Neural cell (in vitro differentiated cells): ENCODE results near the gene TMEM131L. TPM values are rescaled to one million over a fixed set of nuclear protein-coding genes. Genes with fewer than 3 reads are reported as not detected.

ENCODE experiments used
- H2AFZ ChIP-seq: fragments of 200-600, 300-800 bp; sonication (generic), shearing (Covaris generic); 2 replicates; pipeline ENCODE4 v1.6.0; 2014; ENCODE audit warnings: low read depth, mild to moderate bottlenecking, antibody characterized with exemption, low read length, moderate library complexity
- H3F3A ChIP-seq: fragments of 200-600 bp; shearing (Covaris generic); 2 replicates; pipeline ENCODE4 v1.6.1; 2016; ENCODE audit warnings: mild to moderate bottlenecking, moderate library complexity, mixed read lengths, antibody characterized with exemption, low read length; ENCODE audit not compliant: insufficient read depth, poor library complexity, severe bottlenecking
- H3K27ac ChIP-seq: fragments of 200-600, 300-800 bp; sonication (generic), shearing (Covaris generic); 2 replicates; pipeline ENCODE4 v1.5.1; 2014; ENCODE audit warnings: mild to moderate bottlenecking, low read length, moderate library complexity
- H3K27me3 ChIP-seq: fragments of 300-800, 200-600 bp; sonication (generic), shearing (Covaris generic); 2 replicates; pipeline ENCODE4 v1.6.0; 2014; ENCODE audit warnings: mild to moderate bottlenecking, low read depth, low read length, moderate library complexity; ENCODE audit not compliant: insufficient read depth
- H3K36me3 ChIP-seq: fragments of 300-800, 200-600 bp; sonication (generic), shearing (Covaris generic); 2 replicates; pipeline ENCODE4 v1.5.1; 2014; ENCODE audit warnings: mild to moderate bottlenecking, antibody characterized with exemption, low read length, moderate library complexity; ENCODE audit not compliant: insufficient read depth
- H3K4me2 ChIP-seq: fragments of 300-800, 200-600 bp; sonication (generic), shearing (Covaris generic); 2 replicates; pipeline ENCODE4 v1.6.0; 2014; ENCODE audit warnings: mild to moderate bottlenecking, low read length
- H3K4me3 ChIP-seq: fragments of 300-800, 200-600 bp; sonication (generic), shearing (Covaris generic); 2 replicates; pipeline ENCODE4 v1.5.1; 2014; ENCODE audit warnings: mild to moderate bottlenecking, low read length, moderate library complexity
- H3K79me2 ChIP-seq: fragments of 200-600 bp; shearing (Covaris generic); replicated peaks from 2 replicates; pipeline ENCODE4 v1.6.0; 2014; ENCODE audit warnings: mild to moderate bottlenecking, low read length, moderate library complexity; ENCODE audit not compliant: insufficient read depth
- H3K9ac ChIP-seq: fragments of 300-800, 200-600 bp; sonication (generic), shearing (Covaris generic); 2 replicates; pipeline ENCODE4 v1.6.1; 2016; ENCODE audit warnings: mild to moderate bottlenecking, low read length, mixed read lengths
- H3K9me2 ChIP-seq: fragments of 200-600 bp; shearing (Covaris generic); 2 replicates; pipeline ENCODE4 v1.6.1; 2016; ENCODE audit warnings: mild to moderate bottlenecking, low read length, mixed read lengths; ENCODE audit not compliant: insufficient read depth
- H3K9me3 ChIP-seq: fragments of 200-600, 300-800 bp; sonication (generic), shearing (Covaris generic); 2 replicates; pipeline ENCODE4 v1.6.1; 2016; ENCODE audit warnings: mild to moderate bottlenecking, mixed run types, low read length, moderate library complexity, mixed read lengths
- H4K20me1 ChIP-seq: fragments of 200-600 bp; shearing (Covaris generic); 2 replicates; pipeline ENCODE4 v1.6.1; 2016; ENCODE audit warnings: mild to moderate bottlenecking, mixed run types; ENCODE audit not compliant: insufficient read depth
- CTCF ChIP-seq: fragments of 450-650 bp; IDR thresholded peaks from 2 replicates; pipeline ENCODE4 v1.5.1; 2014; ENCODE audit warnings: antibody characterized with exemption, mild to moderate bottlenecking, moderate library complexity; ENCODE audit not compliant: poor library complexity, severe bottlenecking
- EP300 ChIP-seq: fragments of 450-650 bp; conservative IDR thresholded peaks from 2 replicates; pipeline ENCODE4 v1.6.1; 2014; ENCODE audit warnings: antibody characterized with exemption, mild to moderate bottlenecking, moderate library complexity; ENCODE audit not compliant: poor library complexity, severe bottlenecking
- EZH2 ChIP-seq: fragments of 200-600, 300-800 bp; shearing (Covaris generic), sonication (generic); IDR thresholded peaks from 2 replicates; pipeline ENCODE4 v1.6.1; 2014; ENCODE audit warnings: antibody characterized with exemption, low read length, borderline replicate concordance, mild to moderate bottlenecking; ENCODE audit not compliant: insufficient read depth, poor library complexity, severe bottlenecking
- MXI1 ChIP-seq: fragments of 450-650 bp; conservative IDR thresholded peaks from 2 replicates; pipeline ENCODE4 v1.6.1; 2014; ENCODE audit warnings: antibody characterized with exemption, mild to moderate bottlenecking; ENCODE audit not compliant: poor library complexity, severe bottlenecking
- POLR2AphosphoS5 ChIP-seq: IDR thresholded peaks from 2 replicates; pipeline ENCODE4 v1.6.1; 2012
- RAD21 ChIP-seq: fragments of 450-650 bp; conservative IDR thresholded peaks from 2 replicates; pipeline ENCODE4 v1.6.1; 2014; ENCODE audit warnings: antibody characterized with exemption, mild to moderate bottlenecking, moderate library complexity
- REST ChIP-seq: IDR thresholded peaks from 2 replicates; pipeline ENCODE4 v1.6.1; 2012; ENCODE audit warnings: borderline replicate concordance
- SMC3 ChIP-seq: fragments of 450-650 bp; conservative IDR thresholded peaks from 2 replicates; pipeline ENCODE4 v1.6.1; 2014; ENCODE audit warnings: antibody characterized with exemption, mild to moderate bottlenecking, moderate library complexity; ENCODE audit not compliant: poor library complexity
- TAF1 ChIP-seq: IDR thresholded peaks from 2 replicates; pipeline ENCODE4 v1.6.1; 2012; ENCODE audit warnings: low read depth
- polyA plus RNA-seq: library from polyadenylated mRNA; depleted of rRNA; stranded (reverse); fragments of >200 nt; gene quantifications from 2 replicates; pipeline ENCODE4 v1.2.3, GENCODE V29; 2014

The TMEM131L gene
- polyA plus RNA-seq, 1 donor from 2014 or later, result 11.1 TPM

- Histone ChIP-seq H3F3A (no peaks in the 10 kb centered on the region), H2AFZ (no peak overlapping the region), H3K4me2 (no peak overlapping the region), H3K4me3 (no peak overlapping the region), H3K79me2 (peaks cover 42% of the 10 kb centered on the region), H3K9ac (no peak overlapping the region), H3K9me3 (no peaks in the 10 kb centered on the region), H3K36me3 (no peaks in the 10 kb centered on the region), H3K9me2 (no peaks in the 10 kb centered on the region), H4K20me1 (no peaks in the 10 kb centered on the region), H3K27me3 (no peaks in the 10 kb centered on the region), H3K27ac (no peak overlapping the region)
- TF ChIP-seq CTCF (no peak), RAD21 (no peak), SMC3 (no peak), EP300 (no peak), MXI1 (no peak), POLR2AphosphoS5 (no peak), TAF1 (no peak)
Observed at GRCh38 chr4:153523164-153523796, 57.1 kb downstream of the TMEM131L start.

- H3F3A ChIP-seq, result no peaks in the 10 kb centered on the region
- H4K20me1 ChIP-seq, result no peaks in the 10 kb centered on the region
- no peaks in the 10 kb centered on the region for H3K9me2 ChIP-seq
- no peaks in the 10 kb centered on the region for H3K27me3 ChIP-seq
- H2AFZ ChIP-seq, result no peak overlapping the region
- no peak overlapping the region for H3K27ac ChIP-seq
- H3K4me3 ChIP-seq, result no peak overlapping the region
- TF ChIP-seq TAF1, result no peak
- no peak for TF ChIP-seq POLR2AphosphoS5
- TF ChIP-seq CTCF, result no peak
- TF ChIP-seq EZH2, result no peak
- no peak for TF ChIP-seq REST
- no peak for TF ChIP-seq EP300
- no peak for TF ChIP-seq MXI1
- no peak for TF ChIP-seq RAD21
- TF ChIP-seq SMC3, result no peak
- no peak overlapping the region for H3K9ac ChIP-seq
- H3K9me3 ChIP-seq, result no peaks in the 10 kb centered on the region
- H3K79me2 ChIP-seq, result peaks cover 44% of the 10 kb centered on the region
- H3K36me3 ChIP-seq, result no peaks in the 10 kb centered on the region
- H3K4me2 ChIP-seq, result no peak overlapping the region
Observed at GRCh38 chr4:153523941-153524386, 57.8 kb downstream of the TMEM131L start.
